ENCODE data around the gene DYNLL2. TPM values are rescaled to one million over a fixed set of nuclear protein-coding genes. Genes with fewer than 3 reads are reported as not detected.

DYNLL2 gene
- total RNA-seq, 1 donor from 2014 or later, result 31.0 TPM

Other genes with a start within 250 kb of the DYNLL2 start
- 17.7 TPM for gene MRPS23, start 233.4 kb upstream of the DYNLL2 start, total RNA-seq
- gene CUEDC1, start 128.0 kb upstream of the DYNLL2 start, total RNA-seq, result 9.1 TPM
- gene VEZF1, start 95.2 kb upstream of the DYNLL2 start, total RNA-seq, result 55.6 TPM
- gene SRSF1, start 76.2 kb upstream of the DYNLL2 start, total RNA-seq, result 217 TPM
- gene OR4D1, start 65.0 kb downstream of the DYNLL2 start, total RNA-seq, result under 0.01 TPM
- not detected for gene OR4D2, start 83.6 kb downstream of the DYNLL2 start, total RNA-seq
- gene EPX, start 109.3 kb downstream of the DYNLL2 start, total RNA-seq, result not detected
- 9.8 TPM for gene MKS1, start 135.8 kb downstream of the DYNLL2 start, total RNA-seq
- gene LPO, start 155.2 kb downstream of the DYNLL2 start, total RNA-seq, result under 0.01 TPM
- gene MPO, start 197.5 kb downstream of the DYNLL2 start, total RNA-seq, result 2.5 TPM
- 32.5 TPM for gene TSPOAP1, start 245.4 kb downstream of the DYNLL2 start, total RNA-seq

Measured in temporal lobe (tissue), 1 donor.